Spleen (tissue), 11 donors: ENCODE data around the gene ABLIM2. TPM values are rescaled to one million over a fixed set of nuclear protein-coding genes. Genes with fewer than 3 reads are reported as not detected.

Experiments used
- DNase-seq: peaks from one replicate; pipeline ENCODE4 v3.0.0-alpha.2; 2020
- H3K27ac ChIP-seq, 8 donors: fragments of 200-600 bp; sonication (generic) in 7 of 8; 1 replicate in 4 of 8; 2 replicates in 4 of 8; pipeline versions ENCODE4 v1.5.0 to v1.8.0; 2016 to 2021; ENCODE audit warnings: inconsistent platforms in 4 of 8, mild to moderate bottlenecking in 4 of 8, moderate library complexity in 1 of 8
- H3K27me3 ChIP-seq, 7 donors: fragments of 200-600 bp; sonication (generic) in 6 of 7; replicated peaks in 1 of 7; 1 replicate in 4 of 7; 2 replicates in 3 of 7; pipeline versions ENCODE4 v1.5.0 to v1.8.0; 2016 to 2021; ENCODE audit warnings: inconsistent platforms in 3 of 7, mild to moderate bottlenecking in 1 of 7
- H3K36me3 ChIP-seq, 6 donors: fragments of 200-600 bp; sonication (generic) in 5 of 6; 1 replicate in 4 of 6; 2 replicates in 2 of 6; pipeline versions ENCODE4 v1.5.0 to v1.8.0; 2016 to 2021; ENCODE audit warnings: inconsistent platforms in 2 of 6
- H3K4me1 ChIP-seq, 6 donors: fragments of 200-600 bp; sonication (generic) in 5 of 6; 1 replicate in 3 of 6; 2 replicates in 3 of 6; pipeline versions ENCODE4 v1.5.0 to v1.8.0; 2016 to 2021; ENCODE audit warnings: inconsistent platforms in 3 of 6
- H3K4me3 ChIP-seq, 8 donors: fragments of 200-600 bp; sonication (generic) in 7 of 8; 1 replicate in 4 of 8; 2 replicates in 4 of 8; pipeline versions ENCODE4 v1.5.0 to v1.8.0; 2016 to 2021; ENCODE audit warnings: inconsistent platforms in 4 of 8, mild to moderate bottlenecking in 4 of 8, moderate library complexity in 2 of 8
- H3K9me3 ChIP-seq, 8 donors: fragments of 200-600 bp; sonication (generic) in 7 of 8; 1 replicate in 4 of 8; 2 replicates in 4 of 8; pipeline versions ENCODE4 v1.5.0 to v1.8.0; 2016 to 2021; ENCODE audit warnings: inconsistent platforms in 4 of 8
- POLR2A ChIP-seq, 3 donors: fragments of 450-650 bp; IDR thresholded peaks; one replicate each; pipeline ENCODE4 v1.5.1; 2017; ENCODE audit warnings: antibody characterized with exemption in 3 of 3, mild to moderate bottlenecking in 1 of 3
- POLR2AphosphoS5 ChIP-seq, 3 donors: sonication (generic); formaldehyde crosslinking; IDR thresholded peaks; one replicate each; pipeline ENCODE4 v1.5.1; 2017; ENCODE audit warnings: antibody characterized with exemption in 3 of 3
- WGBS, 5 donors: extraction: QIAGEN DNeasy Blood & Tissue Kit in 3 of 5; methylation state at CpG; one replicate each; pipeline versions ENCODE4 v1.1.5 to v1.1.7; 2013 to 2018; 5-methylcytosine and 5-hydroxymethylcytosine counted together
- intact Hi-C: fragments of 100-400 bp; cut with DNase I; formaldehyde crosslinking; loops from one replicate; pipeline ENCODE4 v1.15.0; 2023; ENCODE audit warnings: low total_unique reads
- polyA plus RNA-seq, 3 donors: library from polyadenylated mRNA; stranded (reverse); fragments of 200-250 nt; gene quantifications; one replicate each; pipeline ENCODE4 v1.2.1, GENCODE V29; 2013
- total RNA-seq, 7 donors: library from RNA; depleted of rRNA in 3 of 7; stranded (reverse); fragments of >200 nt in 3 of 7; fragmentation: NEBNext Ultra II Directional in 4 of 7; extraction: Animal tissue kit (Norgen Biotek cat#: 25700) in 4 of 7; gene quantifications; one replicate each; pipeline versions ENCODE4 v1.1.0 to v1.2.1, GENCODE V29; 2016 to 2021
- TF ChIP-seq, protein P1 (sequence below), 11 experiments: fragments of 200-600 bp in 7 of 11; fragments of 450-650 bp in 4 of 11; sonication (generic) in 4 of 11; IDR thresholded peaks in 8 of 11; conservative IDR thresholded peaks in 3 of 11; 1 replicate in 7 of 11; 2 replicates in 4 of 11; pipeline versions ENCODE4 v1.4.0 to v1.8.0; 2016 to 2021; ENCODE audit warnings: antibody characterized with exemption in 11 of 11, inconsistent platforms in 4 of 11, mild to moderate bottlenecking in 1 of 11
- donor health status: healthy with polysubstance abuse.
- donor health status: DM: no; HTN: no; CAD: no; lungs with moderate emphysema.
- donor health status: DM: no; HTN: no; CAD: no.
- donor health status: Bipolar disorder and iron deficiency.
- donor health status: healthy.
- donor health status: DM: no; HTN: no; CAD: no.
- donor health status: DM: yes; HTN: yes; CAD: no.

The ABLIM2 gene
- total and polyA plus RNA-seq, 10 donors = 11.8 to 127 (median 62.8) TPM

DNA sequence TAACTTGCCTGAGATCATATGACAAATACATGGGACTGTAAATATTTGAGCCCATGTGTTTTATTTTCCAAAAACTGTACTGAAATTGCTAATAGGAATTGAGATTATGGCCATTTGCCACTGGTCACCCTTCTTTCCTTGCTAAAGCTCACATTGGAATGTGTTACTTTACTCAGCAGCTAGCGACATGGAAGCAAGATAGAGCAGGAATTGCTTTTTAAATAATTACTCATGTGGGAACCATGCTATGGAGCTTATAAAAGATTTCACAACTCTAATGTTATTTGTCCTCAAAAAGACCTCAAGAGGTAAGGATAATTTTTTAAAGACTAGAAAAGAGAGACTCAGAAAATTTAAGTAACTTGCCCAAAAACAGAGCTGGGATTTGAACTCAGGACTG, 170.2 kb downstream of the ABLIM2 start:
- peaks cover 0 to 45% (median 0%) of the 10 kb centered on the region in 6 donors for H3K36me3 ChIP-seq
- TF ChIP-seq POLR2AphosphoS5 (IDR thresholded peaks at IDR 0.05) = no peak
- TF ChIP-seq, protein P1, sequence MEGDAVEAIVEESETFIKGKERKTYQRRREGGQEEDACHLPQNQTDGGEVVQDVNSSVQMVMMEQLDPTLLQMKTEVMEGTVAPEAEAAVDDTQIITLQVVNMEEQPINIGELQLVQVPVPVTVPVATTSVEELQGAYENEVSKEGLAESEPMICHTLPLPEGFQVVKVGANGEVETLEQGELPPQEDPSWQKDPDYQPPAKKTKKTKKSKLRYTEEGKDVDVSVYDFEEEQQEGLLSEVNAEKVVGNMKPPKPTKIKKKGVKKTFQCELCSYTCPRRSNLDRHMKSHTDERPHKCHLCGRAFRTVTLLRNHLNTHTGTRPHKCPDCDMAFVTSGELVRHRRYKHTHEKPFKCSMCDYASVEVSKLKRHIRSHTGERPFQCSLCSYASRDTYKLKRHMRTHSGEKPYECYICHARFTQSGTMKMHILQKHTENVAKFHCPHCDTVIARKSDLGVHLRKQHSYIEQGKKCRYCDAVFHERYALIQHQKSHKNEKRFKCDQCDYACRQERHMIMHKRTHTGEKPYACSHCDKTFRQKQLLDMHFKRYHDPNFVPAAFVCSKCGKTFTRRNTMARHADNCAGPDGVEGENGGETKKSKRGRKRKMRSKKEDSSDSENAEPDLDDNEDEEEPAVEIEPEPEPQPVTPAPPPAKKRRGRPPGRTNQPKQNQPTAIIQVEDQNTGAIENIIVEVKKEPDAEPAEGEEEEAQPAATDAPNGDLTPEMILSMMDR (IDR thresholded peaks at IDR 0.05 in 8 of 11, conservative IDR thresholded peaks at IDR 0.05 in 3 of 11) = no peak
- TF ChIP-seq POLR2A (IDR thresholded peaks at IDR 0.05) = no peak
- intact Hi-C loops = loop anchor here (2.0 kb wide), 1 partner anchor 186 kb away; no protein-coding TSS in a partner anchor
- no peak overlapping the region for H3K27ac ChIP-seq
- peaks cover 0 to 17% (median 11%) of the 10 kb centered on the region in 8 donors for H3K9me3 ChIP-seq
- 75 to 95% (median 85%) methylated on average over 1 of the region's 1 CpG for WGBS, 5 donors
- no peak overlapping the region for H3K4me3 ChIP-seq
- H3K4me1 ChIP-seq = peaks cover 4 to 28% (median 18%) of the 10 kb centered on the region in 6 donors
- H3K27me3 ChIP-seq = peaks cover 0 to 15% (median 0%) of the 10 kb centered on the region in 7 donors
- DNase-seq = no peak

DNA sequence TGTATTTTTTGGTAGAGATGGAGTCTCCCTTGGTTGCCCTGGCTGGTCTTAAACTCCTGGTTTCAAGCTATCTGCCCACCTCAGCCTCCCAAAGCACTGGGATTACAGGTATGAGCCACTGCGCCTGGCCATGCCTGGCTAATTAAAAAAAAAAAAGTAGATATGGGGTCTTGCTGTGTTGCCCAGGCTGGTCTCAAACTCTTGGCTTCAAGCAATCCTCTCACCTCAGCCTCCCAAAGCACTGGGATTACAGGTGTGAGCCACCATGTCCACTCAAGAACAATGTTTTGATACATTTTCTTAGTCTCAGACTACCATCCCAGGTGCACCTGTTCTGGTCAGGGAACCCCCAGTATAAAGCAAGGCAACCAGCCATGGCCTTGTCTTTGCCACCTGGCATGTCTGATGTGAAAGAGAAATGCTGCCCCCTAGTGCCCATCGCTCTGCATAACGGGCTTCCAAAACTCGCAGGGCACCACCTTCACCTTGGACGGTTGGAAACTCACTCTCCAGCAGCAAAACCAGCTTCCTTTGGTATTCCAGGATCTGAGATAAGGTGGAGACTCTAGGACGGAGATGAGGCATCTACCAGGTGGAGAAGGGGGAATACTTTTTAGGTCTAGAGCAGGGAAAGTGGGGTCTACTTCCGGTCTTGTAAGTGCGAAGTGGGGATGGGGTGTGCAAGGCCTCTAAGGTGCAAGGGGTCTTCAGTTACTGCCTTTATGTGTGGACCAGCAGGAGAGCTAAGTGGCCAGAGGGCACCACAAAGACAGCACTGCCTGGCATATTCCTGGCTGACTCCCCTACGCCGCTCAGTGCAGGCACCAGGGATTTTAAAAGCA, 171.2 kb downstream of the ABLIM2 start:
- 47 to 50% (median 48%) methylated on average over 10 of the region's 10 CpGs for WGBS, 5 donors
- no peak overlapping the region for H3K27ac ChIP-seq
- peaks cover 0 to 17% (median 11%) of the 10 kb centered on the region in 8 donors for H3K9me3 ChIP-seq
- no peak overlapping the region for H3K4me3 ChIP-seq
- TF ChIP-seq POLR2AphosphoS5 (IDR thresholded peaks at IDR 0.05) (peak in 1 of 3 donors; percentile 26), POLR2A (IDR thresholded peaks at IDR 0.05) (no peak)
- TF ChIP-seq, protein P1 (IDR thresholded peaks at IDR 0.05 in 8 of 11, conservative IDR thresholded peaks at IDR 0.05 in 3 of 11) = peak; percentile 45 to 88 (median 77)
- H3K27me3 ChIP-seq = peaks cover 0 to 15% (median 0%) of the 10 kb centered on the region in 7 donors
- DNase-seq = no peak
- intact Hi-C loops = no loop called here
- peaks cover 4 to 25% (median 18%) of the 10 kb centered on the region in 6 donors for H3K4me1 ChIP-seq
- H3K36me3 ChIP-seq = peaks cover 0 to 52% (median 0%) of the 10 kb centered on the region in 6 donors

DNA sequence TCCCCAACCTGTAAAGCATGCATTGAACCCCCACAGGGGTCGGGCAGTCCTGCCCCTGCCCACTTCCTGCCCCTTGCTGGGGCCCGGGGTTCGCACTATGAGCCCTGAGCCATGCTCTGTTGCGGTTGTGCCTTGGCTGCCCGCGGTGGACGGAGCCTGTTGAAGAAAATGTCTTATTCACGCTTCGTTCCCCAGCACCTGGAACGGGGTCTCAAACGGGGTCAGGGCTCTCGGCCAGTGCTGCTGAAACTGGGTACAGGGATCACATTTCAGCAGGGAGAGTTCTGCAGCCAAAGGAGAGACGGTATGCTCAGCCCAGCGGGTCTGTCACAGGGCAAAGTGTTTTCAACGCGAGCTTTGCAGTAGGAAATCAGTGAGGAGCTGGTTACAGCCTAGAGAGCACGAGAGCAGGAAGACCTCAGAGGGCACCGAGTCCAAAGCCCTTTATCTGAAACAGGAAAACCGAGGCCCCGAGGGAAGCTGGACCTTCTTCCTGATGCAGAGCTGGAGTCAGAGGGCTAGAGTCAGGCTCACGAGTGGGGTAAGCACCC, 172.6 kb downstream of the ABLIM2 start:
- TF ChIP-seq POLR2A (IDR thresholded peaks at IDR 0.05) (no peak), POLR2AphosphoS5 (IDR thresholded peaks at IDR 0.05) (peak; percentile 32 to 58 (median 44))
- DNase-seq = no peak
- Histone ChIP-seq H3K27ac (no peak overlapping the region), H3K4me3 (no peak overlapping the region), H3K9me3 (peaks cover 0 to 17% (median 11%) of the 10 kb centered on the region in 8 donors), H3K36me3 (peaks cover 0 to 50% (median 0%) of the 10 kb centered on the region in 6 donors), H3K27me3 (peaks cover 0 to 15% (median 0%) of the 10 kb centered on the region in 7 donors), H3K4me1 (peaks cover 4 to 25% (median 18%) of the 10 kb centered on the region in 6 donors)
- WGBS, 5 donors = 14 to 27% (median 22%) methylated on average over 16 to 21 of the region's 21 CpGs
- intact Hi-C loops = no loop called here

DNA sequence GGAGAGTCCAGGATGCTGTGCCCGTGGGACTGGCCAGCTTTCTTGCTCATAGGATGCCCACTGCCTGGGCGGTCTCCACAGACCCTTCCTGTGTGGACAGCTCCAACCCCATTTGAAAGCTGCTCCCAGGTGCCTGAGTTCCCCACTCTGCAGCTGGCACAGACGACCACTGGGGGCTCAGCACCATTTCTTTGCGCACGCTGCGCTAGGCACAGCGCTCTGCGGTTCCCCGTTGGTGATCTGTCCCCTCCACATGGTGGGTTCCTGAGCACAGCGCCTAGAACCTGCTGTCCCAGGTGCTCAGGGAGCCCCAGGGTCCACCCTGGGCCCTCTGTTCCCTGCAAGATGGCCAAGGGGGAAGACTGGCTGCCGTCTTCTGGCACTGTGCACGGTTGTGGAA, 173.5 kb downstream of the ABLIM2 start:
- H3K27ac ChIP-seq = no peak overlapping the region
- peaks cover 0 to 12% (median 9%) of the 10 kb centered on the region in 8 donors for H3K9me3 ChIP-seq
- WGBS, 5 donors = 84 to 92% (median 87%) methylated on average over 11 to 12 of the region's 12 CpGs
- intact Hi-C loops = no loop called here
- H3K27me3 ChIP-seq = peaks cover 0 to 15% (median 0%) of the 10 kb centered on the region in 7 donors
- peaks cover 4 to 25% (median 18%) of the 10 kb centered on the region in 6 donors for H3K4me1 ChIP-seq
- no peak overlapping the region for H3K4me3 ChIP-seq
- H3K36me3 ChIP-seq = peaks cover 0 to 42% (median 0%) of the 10 kb centered on the region in 6 donors
- TF ChIP-seq POLR2AphosphoS5 (IDR thresholded peaks at IDR 0.05) (no peak), POLR2A (IDR thresholded peaks at IDR 0.05) (no peak)
- TF ChIP-seq, protein P1 (IDR thresholded peaks at IDR 0.05 in 8 of 11, conservative IDR thresholded peaks at IDR 0.05 in 3 of 11) = no peak
- DNase-seq = no peak
